PC-3 (cell line): Measurements from ENCODE around the gene PRPF40B. TPM values are rescaled to one million over a fixed set of nuclear protein-coding genes. Genes with fewer than 3 reads are reported as not detected.

ENCODE experiments used
- ATAC-seq: fragments of 200-7000 bp; cut with Tn5 transposase; 2 replicates; pipeline ENCODE4 v1.9.1; 2020; ENCODE audit warnings: mild to moderate bottlenecking, moderate library complexity
- BruUV-seq: library from RNA; stranded (reverse); fragments of 400-500 nt; replicated peaks from 2 replicates; lab custom pipeline; 2021; lab: Mats Ljungman, UMichigan
- CTCF ChIA-PET: fragments of 300-600 bp; sonication (Branson Sonifier 250); formaldehyde crosslinking; loops from one replicate; lab custom pipeline; 2022; ENCODE audit warnings: antibody characterized with exemption; lab: Charles Lee
- POLR2A ChIA-PET: fragments of 300-600 bp; sonication (Branson Sonifier 250); formaldehyde crosslinking; loops from one replicate; lab custom pipeline; 2022; ENCODE audit warnings: antibody characterized with exemption; ENCODE audit not compliant: unreplicated experiment; lab: Charles Lee
- DNase-seq: peaks from one replicate; pipeline ENCODE4 v3.0.0-alpha.2; 2015
- H2AFZ ChIP-seq: fragments of 300-600 bp; sonication (generic); 2 replicates; pipeline ENCODE4 v1.6.0; 2016; ENCODE audit warnings: antibody characterized with exemption, low read length
- H3F3A ChIP-seq: fragments of 300-600 bp; sonication (generic); one replicate; pipeline ENCODE4 v1.6.0; 2017; ENCODE audit warnings: antibody characterized with exemption, low read length, control low read depth, mild to moderate bottlenecking; ENCODE audit not compliant: unreplicated experiment
- H3K27ac ChIP-seq: fragments of 300-600 bp; sonication (generic); 2 replicates; pipeline ENCODE4 v1.5.1; 2016; ENCODE audit warnings: mild to moderate bottlenecking, low read length
- H3K27me3 ChIP-seq: fragments of 300-600 bp; sonication (generic); 2 replicates; pipeline ENCODE4 v1.6.1; 2016; ENCODE audit warnings: low read length, mixed read lengths
- H3K36me3 ChIP-seq: fragments of 300-600 bp; sonication (generic); 2 replicates; pipeline ENCODE4 v1.6.1; 2016; ENCODE audit warnings: low read depth, mixed run types, low read length, mixed read lengths
- H3K4me1 ChIP-seq: fragments of 300-600 bp; sonication (generic); 2 replicates; pipeline ENCODE4 v1.5.1; 2016; ENCODE audit warnings: low read length; ENCODE audit not compliant: insufficient read depth
- H3K4me2 ChIP-seq: fragments of 300-600 bp; sonication (generic); 2 replicates; pipeline ENCODE4 v1.6.0; 2016; ENCODE audit warnings: low read length
- H3K4me3 ChIP-seq: fragments of 300-600 bp; sonication (generic); 2 replicates; pipeline ENCODE4 v1.5.1; 2016; ENCODE audit warnings: mild to moderate bottlenecking, low read length, mixed read lengths
- H3K79me2 ChIP-seq: fragments of 300-600 bp; sonication (generic); 2 replicates; pipeline ENCODE4 v1.6.1; 2017; ENCODE audit warnings: low read length, mixed read lengths
- H3K9ac ChIP-seq: fragments of 300-600 bp; sonication (generic); 2 replicates; pipeline ENCODE4 v1.6.0; 2016; ENCODE audit warnings: mild to moderate bottlenecking, low read length
- H3K9me2 ChIP-seq: fragments of 300-600 bp; sonication (generic); replicated peaks from 2 replicates; pipeline ENCODE4 v1.6.1; 2016; ENCODE audit warnings: mixed run types, low read length, mixed read lengths
- H3K9me3 ChIP-seq: fragments of 300-600 bp; sonication (generic); 2 replicates; pipeline ENCODE4 v1.6.1; 2016; ENCODE audit warnings: low read length, mixed read lengths
- H4K20me1 ChIP-seq: fragments of 300-600 bp; sonication (generic); 2 replicates; pipeline ENCODE4 v1.6.1; 2016; ENCODE audit warnings: low read length, mixed read lengths
- CTCF ChIP-seq: fragments of 300-600 bp; sonication (generic); conservative IDR thresholded peaks from 2 replicates; pipeline ENCODE4 v1.5.1; 2017; ENCODE audit warnings: antibody characterized with exemption, low read depth, mild to moderate bottlenecking, low read length
- EZH2 ChIP-seq: fragments of 300-600 bp; sonication (generic); IDR thresholded peaks from one replicate; pipeline ENCODE4 v1.6.1; 2017; ENCODE audit warnings: antibody characterized with exemption, mild to moderate bottlenecking, low read length; ENCODE audit not compliant: unreplicated experiment
- EZH2phosphoT487 ChIP-seq: fragments of 300-600 bp; sonication (generic); IDR thresholded peaks from 2 replicates; pipeline ENCODE4 v1.6.1; 2018; ENCODE audit warnings: mild to moderate bottlenecking, antibody characterized with exemption, low read length, borderline replicate concordance
- intact Hi-C: fragments of 100-400 bp; cut with micrococcal nuclease; formaldehyde crosslinking; loops from 2 replicates; pipeline ENCODE4 v1.9.0; 2023
- total RNA-seq: library from RNA; depleted of rRNA; stranded (reverse); fragments of >200 nt; gene quantifications from 2 replicates; pipeline ENCODE4 v1.2.3, GENCODE V29; 2014

PRPF40B gene
- total RNA-seq, 1 experiment from 2014 or later: 17.7 TPM

DNA sequence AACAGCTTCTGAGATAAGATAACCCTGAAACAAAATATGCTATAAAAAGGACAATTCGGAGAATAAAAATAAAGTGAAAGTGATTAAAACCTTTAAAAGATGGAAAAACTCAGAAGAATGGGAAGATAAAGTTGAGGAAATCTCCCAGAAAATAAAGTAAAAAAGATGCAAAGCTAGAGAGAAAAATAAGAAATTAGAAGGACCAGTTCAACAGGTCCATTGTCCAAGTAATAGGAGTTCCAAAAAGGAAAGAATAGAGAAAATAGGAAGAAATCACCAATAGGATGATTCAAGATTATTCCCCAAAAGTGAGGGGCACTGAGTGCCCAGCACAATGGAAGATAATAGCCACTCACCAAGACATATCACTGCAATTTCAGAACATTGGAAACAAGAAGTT, 4.8 kb upstream of the PRPF40B start:
- intact Hi-C loops: no loop called here
- Histone ChIP-seq H3K79me2 (no peaks in the 10 kb centered on the region), H2AFZ (no peak overlapping the region), H3F3A (no peaks in the 10 kb centered on the region), H3K4me1 (peaks cover 25% of the 10 kb centered on the region), H3K36me3 (no peaks in the 10 kb centered on the region), H3K4me3 (no peak overlapping the region), H3K9me3 (no peaks in the 10 kb centered on the region), H3K27ac (no peak overlapping the region), H3K9me2 (no peaks in the 10 kb centered on the region), H3K27me3 (no peaks in the 10 kb centered on the region), H4K20me1 (no peaks in the 10 kb centered on the region), H3K9ac (no peak overlapping the region), H3K4me2 (no peak overlapping the region)
- no peak for DNase-seq
- BruUV-seq: no TSS peak
- ChIA-PET POLR2A (no interaction called here), CTCF (interaction anchor here (0.6 kb wide), 1 partner anchor 295 kb away, joined by 5 read pairs; no protein-coding TSS in a partner anchor)
- TF ChIP-seq CTCF (no peak), EZH2 (no peak)
- no peak for ATAC-seq

DNA sequence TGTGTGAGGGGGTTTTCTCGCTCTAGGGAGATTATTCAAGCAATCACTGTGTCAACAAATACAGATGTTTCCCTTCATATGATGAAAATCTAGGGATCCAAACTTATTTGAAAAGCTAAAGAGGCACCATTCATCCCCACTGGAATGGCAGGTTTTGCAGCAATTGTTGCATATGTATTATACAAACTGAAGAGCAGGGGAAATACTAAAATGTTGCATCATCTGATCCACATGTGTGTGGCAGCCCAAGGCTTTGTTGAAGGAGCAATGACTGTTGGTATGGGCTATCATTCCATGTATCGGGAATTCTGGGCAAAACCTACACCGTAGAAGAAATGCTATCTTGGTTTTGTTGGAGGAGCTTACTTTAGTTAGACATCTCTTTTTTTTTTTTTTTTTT, 4.1 kb upstream of the PRPF40B start:
- no peak overlapping the region for H3K4me2 ChIP-seq
- peak; percentile 58 for DNase-seq

More for the DNA sequence above, 4.1 kb upstream of the PRPF40B start:
- no TSS peak for BruUV-seq
- Histone ChIP-seq H3K27me3 (no peaks in the 10 kb centered on the region), H3F3A (peaks cover 5% of the 10 kb centered on the region), H4K20me1 (no peaks in the 10 kb centered on the region), H3K9me3 (no peaks in the 10 kb centered on the region), H3K4me3 (no peak overlapping the region), H3K4me1 (peaks cover 30% of the 10 kb centered on the region), H3K36me3 (no peaks in the 10 kb centered on the region), H2AFZ (no peak overlapping the region), H3K27ac (no peak overlapping the region), H3K9me2 (no peaks in the 10 kb centered on the region), H3K79me2 (no peaks in the 10 kb centered on the region), H3K9ac (no peak overlapping the region)
- CTCF ChIA-PET: no interaction called here
- intact Hi-C loops: no loop called here
- POLR2A ChIA-PET: interaction anchor here (0.6 kb wide), 1 partner anchor 32 kb away, joined by 8 read pairs; no protein-coding TSS in a partner anchor
- no peak for TF ChIP-seq EZH2phosphoT487
- no peak for TF ChIP-seq CTCF
- no peak for TF ChIP-seq EZH2
- no peak for ATAC-seq
